ENCODE measurements around the gene CLCN2. TPM values are rescaled to one million over a fixed set of nuclear protein-coding genes. Genes with fewer than 3 reads are reported as not detected.

Gene CLCN2
- total RNA-seq, 1 donor from 2014 or later = 2.1 TPM

DNA sequence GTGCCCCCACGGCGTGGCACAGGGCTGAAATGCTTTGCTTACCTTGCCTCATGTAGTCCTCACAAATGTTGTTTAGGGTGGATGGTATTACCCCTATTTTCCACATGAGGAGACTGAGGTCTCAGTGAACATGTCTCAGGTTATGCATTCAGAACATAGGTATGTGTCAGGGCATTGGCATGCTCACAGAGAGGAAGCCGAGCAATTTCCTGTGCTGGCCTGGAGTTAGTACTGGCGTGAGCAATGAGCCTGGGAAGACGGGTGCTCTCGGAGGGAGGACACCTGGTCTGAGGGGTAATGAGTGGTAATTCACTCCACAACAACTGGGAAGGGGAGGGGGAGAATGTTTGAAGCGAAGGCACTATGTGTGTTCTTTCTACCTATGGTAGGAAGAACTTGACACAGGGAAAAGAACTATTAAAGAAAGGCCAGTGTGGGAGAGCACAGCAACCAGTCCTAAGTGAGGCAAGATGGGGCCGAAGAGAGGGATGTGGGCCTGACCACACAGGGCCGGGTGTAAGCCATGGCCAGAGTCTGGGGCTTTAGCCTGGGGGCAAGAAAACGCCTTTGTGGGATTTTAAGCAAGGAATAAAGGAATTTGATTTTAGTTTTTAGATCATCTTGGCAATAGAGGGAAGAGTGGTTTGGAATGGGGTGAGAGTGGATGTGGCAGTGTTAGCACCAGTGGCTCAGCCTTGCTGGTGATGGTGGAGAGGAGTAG lies 28.9 kb downstream of the CLCN2 start:
- Histone ChIP-seq H3K27me3 (ENCODE audit: control insufficient read depth, insufficient read depth, low read length) (no peaks in the 10 kb centered on the region), H3K4me3 (ENCODE audit: low read depth, low read length) (no peak overlapping the region), H3K36me3 (ENCODE audit: control insufficient read depth, insufficient read depth, low read length) (peaks cover 34% of the 10 kb centered on the region)
- TF ChIP-seq, protein P1, sequence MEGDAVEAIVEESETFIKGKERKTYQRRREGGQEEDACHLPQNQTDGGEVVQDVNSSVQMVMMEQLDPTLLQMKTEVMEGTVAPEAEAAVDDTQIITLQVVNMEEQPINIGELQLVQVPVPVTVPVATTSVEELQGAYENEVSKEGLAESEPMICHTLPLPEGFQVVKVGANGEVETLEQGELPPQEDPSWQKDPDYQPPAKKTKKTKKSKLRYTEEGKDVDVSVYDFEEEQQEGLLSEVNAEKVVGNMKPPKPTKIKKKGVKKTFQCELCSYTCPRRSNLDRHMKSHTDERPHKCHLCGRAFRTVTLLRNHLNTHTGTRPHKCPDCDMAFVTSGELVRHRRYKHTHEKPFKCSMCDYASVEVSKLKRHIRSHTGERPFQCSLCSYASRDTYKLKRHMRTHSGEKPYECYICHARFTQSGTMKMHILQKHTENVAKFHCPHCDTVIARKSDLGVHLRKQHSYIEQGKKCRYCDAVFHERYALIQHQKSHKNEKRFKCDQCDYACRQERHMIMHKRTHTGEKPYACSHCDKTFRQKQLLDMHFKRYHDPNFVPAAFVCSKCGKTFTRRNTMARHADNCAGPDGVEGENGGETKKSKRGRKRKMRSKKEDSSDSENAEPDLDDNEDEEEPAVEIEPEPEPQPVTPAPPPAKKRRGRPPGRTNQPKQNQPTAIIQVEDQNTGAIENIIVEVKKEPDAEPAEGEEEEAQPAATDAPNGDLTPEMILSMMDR (IDR thresholded peaks at IDR 0.05; ENCODE audit: insufficient read depth, low read length, severe bottlenecking) = no peak
- DNase-seq (ENCODE audit: low read depth) = peak; percentile 97
- peak; percentile 32 for FAIRE-seq

GRCh38 chr3:184328516-184328915 lies 32.9 kb downstream of the CLCN2 start:
- TF ChIP-seq, protein P1 (IDR thresholded peaks at IDR 0.05; ENCODE audit: insufficient read depth, low read length, severe bottlenecking) = no peak
- no peaks in the 10 kb centered on the region for H3K27me3 ChIP-seq (ENCODE audit: control insufficient read depth, insufficient read depth, low read length)
- FAIRE-seq (no peak), DNase-seq (ENCODE audit: low read depth) (no peak)
- no peak overlapping the region for H3K4me3 ChIP-seq (ENCODE audit: low read depth, low read length)
- H3K36me3 ChIP-seq (ENCODE audit: control insufficient read depth, insufficient read depth, low read length) = peaks cover 63% of the 10 kb centered on the region

DNA sequence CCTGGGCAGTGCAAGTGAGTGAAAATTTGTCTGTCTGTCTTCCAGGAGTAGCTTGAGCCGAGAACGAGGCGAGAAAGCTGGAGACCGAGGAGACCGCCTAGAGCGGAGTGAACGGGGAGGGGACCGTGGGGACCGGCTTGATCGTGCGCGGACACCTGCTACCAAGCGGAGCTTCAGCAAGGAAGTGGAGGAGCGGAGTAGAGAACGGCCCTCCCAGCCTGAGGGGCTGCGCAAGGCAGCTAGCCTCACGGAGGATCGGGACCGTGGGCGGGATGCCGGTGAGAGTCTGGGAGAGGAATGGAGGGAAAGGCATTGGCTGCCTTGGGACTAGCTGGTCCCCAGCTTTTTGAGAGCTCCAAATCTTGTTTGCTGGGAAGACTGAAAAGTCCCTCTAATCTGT lies 34.2 kb downstream of the CLCN2 start:
- Histone ChIP-seq H3K4me3 (ENCODE audit: low read depth, low read length) (no peak overlapping the region), H3K36me3 (ENCODE audit: control insufficient read depth, insufficient read depth, low read length) (peaks cover 68% of the 10 kb centered on the region), H3K27me3 (ENCODE audit: control insufficient read depth, insufficient read depth, low read length) (no peaks in the 10 kb centered on the region)
- FAIRE-seq (no peak), DNase-seq (ENCODE audit: low read depth) (no peak)
- TF ChIP-seq, protein P1 (IDR thresholded peaks at IDR 0.05; ENCODE audit: insufficient read depth, low read length, severe bottlenecking) = no peak

- H3K36me3 ChIP-seq (ENCODE audit: control insufficient read depth, insufficient read depth, low read length) = peaks cover 73% of the 10 kb centered on the region
- peak; percentile 67 for DNase-seq (ENCODE audit: low read depth)
- no peak for FAIRE-seq
- H3K27me3 ChIP-seq (ENCODE audit: control insufficient read depth, insufficient read depth, low read length) = no peaks in the 10 kb centered on the region
- TF ChIP-seq, protein P1 (IDR thresholded peaks at IDR 0.05; ENCODE audit: insufficient read depth, low read length, severe bottlenecking) = no peak
- H3K4me3 ChIP-seq (ENCODE audit: low read depth, low read length) = no peak overlapping the region
These were observed 35.6 kb downstream of the CLCN2 start for GRCh38 chr3:184325715-184326369.

GRCh38 chr3:184325269-184325668 lies 36.1 kb downstream of the CLCN2 start:
- peaks cover 79% of the 10 kb centered on the region for H3K36me3 ChIP-seq (ENCODE audit: control insufficient read depth, insufficient read depth, low read length)
- H3K27me3 ChIP-seq (ENCODE audit: control insufficient read depth, insufficient read depth, low read length) = no peaks in the 10 kb centered on the region
- no peak for FAIRE-seq
- H3K4me3 ChIP-seq (ENCODE audit: low read depth, low read length) = no peak overlapping the region
- DNase-seq (ENCODE audit: low read depth) = no peak
- TF ChIP-seq, protein P1 (IDR thresholded peaks at IDR 0.05; ENCODE audit: insufficient read depth, low read length, severe bottlenecking) = no peak
